Panc1 (cell line): ENCODE data around the gene ERICH6B.

Experiments used
- POLR2AphosphoS5 ChIP-seq: IDR thresholded peaks from 2 replicates; pipeline ENCODE4 v1.6.1; 2012; ENCODE audit warnings: mild to moderate bottlenecking, low read depth, low read length, moderate library complexity
- TF ChIP-seq, protein P1 (sequence below): fragments of 450-650 bp; IDR thresholded peaks from 2 replicates; pipeline ENCODE4 v1.5.1; 2017; ENCODE audit warnings: mild to moderate bottlenecking

DNA sequence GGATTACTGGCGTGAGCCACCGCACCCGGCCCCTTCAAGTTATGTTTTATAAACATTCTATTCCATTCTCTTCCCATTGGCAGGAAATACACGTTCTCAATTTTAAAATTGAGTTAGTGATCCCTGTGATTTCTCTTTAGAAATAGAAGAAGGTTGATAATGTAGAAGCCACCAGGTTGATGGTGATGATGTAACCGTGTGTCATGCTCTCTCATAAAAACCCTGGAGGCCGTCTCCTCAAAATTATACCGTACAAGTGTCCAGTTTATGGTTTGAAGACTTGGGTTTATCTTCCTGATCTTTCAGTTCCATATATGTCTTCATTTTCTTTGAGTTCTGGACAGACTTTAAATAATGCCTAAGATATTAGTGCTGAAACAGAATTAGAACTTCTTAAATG is 118.6 kb downstream of the ERICH6B start:
- TF ChIP-seq, protein P1, sequence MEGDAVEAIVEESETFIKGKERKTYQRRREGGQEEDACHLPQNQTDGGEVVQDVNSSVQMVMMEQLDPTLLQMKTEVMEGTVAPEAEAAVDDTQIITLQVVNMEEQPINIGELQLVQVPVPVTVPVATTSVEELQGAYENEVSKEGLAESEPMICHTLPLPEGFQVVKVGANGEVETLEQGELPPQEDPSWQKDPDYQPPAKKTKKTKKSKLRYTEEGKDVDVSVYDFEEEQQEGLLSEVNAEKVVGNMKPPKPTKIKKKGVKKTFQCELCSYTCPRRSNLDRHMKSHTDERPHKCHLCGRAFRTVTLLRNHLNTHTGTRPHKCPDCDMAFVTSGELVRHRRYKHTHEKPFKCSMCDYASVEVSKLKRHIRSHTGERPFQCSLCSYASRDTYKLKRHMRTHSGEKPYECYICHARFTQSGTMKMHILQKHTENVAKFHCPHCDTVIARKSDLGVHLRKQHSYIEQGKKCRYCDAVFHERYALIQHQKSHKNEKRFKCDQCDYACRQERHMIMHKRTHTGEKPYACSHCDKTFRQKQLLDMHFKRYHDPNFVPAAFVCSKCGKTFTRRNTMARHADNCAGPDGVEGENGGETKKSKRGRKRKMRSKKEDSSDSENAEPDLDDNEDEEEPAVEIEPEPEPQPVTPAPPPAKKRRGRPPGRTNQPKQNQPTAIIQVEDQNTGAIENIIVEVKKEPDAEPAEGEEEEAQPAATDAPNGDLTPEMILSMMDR: no peak
- no peak for TF ChIP-seq POLR2AphosphoS5
